Measurements from ENCODE around the gene VWCE.

Gene VWCE

GRCh38 chr11:61274084-61274483 lies 21.0 kb downstream of the VWCE start:
- no peak for DNase-seq (ENCODE audit: low read depth)
- no peak overlapping the region for H3K4me3 ChIP-seq (ENCODE audit: low read depth, low read length)
- no peak for TF ChIP-seq CTCF (IDR thresholded peaks at IDR 0.05; ENCODE audit: low read depth, low read length, missing control alignments)

- no peak overlapping the region for H3K4me3 ChIP-seq (ENCODE audit: low read depth, low read length)
- TF ChIP-seq CTCF (IDR thresholded peaks at IDR 0.05; ENCODE audit: low read depth, low read length, missing control alignments), result no peak
- no peak for DNase-seq (ENCODE audit: low read depth)
These were observed 21.7 kb downstream of the VWCE start for GRCh38 chr11:61273178-61274078.

GRCh38 chr11:61272731-61273130 lies 22.4 kb downstream of the VWCE start:
- H3K4me3 ChIP-seq (ENCODE audit: low read depth, low read length), result no peak overlapping the region
- DNase-seq (ENCODE audit: low read depth), result no peak
- TF ChIP-seq CTCF (IDR thresholded peaks at IDR 0.05; ENCODE audit: low read depth, low read length, missing control alignments), result no peak

- H3K4me3 ChIP-seq (ENCODE audit: low read depth, low read length), result no peak overlapping the region
- no peak for DNase-seq (ENCODE audit: low read depth)
- no peak for TF ChIP-seq CTCF (IDR thresholded peaks at IDR 0.05; ENCODE audit: low read depth, low read length, missing control alignments)
These were observed 24.6 kb downstream of the VWCE start for GRCh38 chr11:61270354-61271076.

- no peak for TF ChIP-seq CTCF (IDR thresholded peaks at IDR 0.05; ENCODE audit: low read depth, low read length, missing control alignments)
- no peak overlapping the region for H3K4me3 ChIP-seq (ENCODE audit: low read depth, low read length)
- DNase-seq (ENCODE audit: low read depth), result no peak
These were observed 26.4 kb downstream of the VWCE start for GRCh38 chr11:61268588-61269250.

- TF ChIP-seq CTCF (IDR thresholded peaks at IDR 0.05; ENCODE audit: low read depth, low read length, missing control alignments), result no peak
- H3K4me3 ChIP-seq (ENCODE audit: low read depth, low read length), result no peak overlapping the region
- DNase-seq (ENCODE audit: low read depth), result no peak
These were observed 27.7 kb downstream of the VWCE start for GRCh38 chr11:61267437-61267841.

Measured in GM12864 (cell line).